ENCODE measurements around the gene LSM14A.
A peak's percentile ranks its signal among the peaks of the same experiment; 100 is the strongest.
"Not testable (repeated sequence)": the region's sequence is repeated elsewhere in the genome, so short reads cannot be mapped to it uniquely, and the experiment has no call there.

Gene LSM14A

DNA sequence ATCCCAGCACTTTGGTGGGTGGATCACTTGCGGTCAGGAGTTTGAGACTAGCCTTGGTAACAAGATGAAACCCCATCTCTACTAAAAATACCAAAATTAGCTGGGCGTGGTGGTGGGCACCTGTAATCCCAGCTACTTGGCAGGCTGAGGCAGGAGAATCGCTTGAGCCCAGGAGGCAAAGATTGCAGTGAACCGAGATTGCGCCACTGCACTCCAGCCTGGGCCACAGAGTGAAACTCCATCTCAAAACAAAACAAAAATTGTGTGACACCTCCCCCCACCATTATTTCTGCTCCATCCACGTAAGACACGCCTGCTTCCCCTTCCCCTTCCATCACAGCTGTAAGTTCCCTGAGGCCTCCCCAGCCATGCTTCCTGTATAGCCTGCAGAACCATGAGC is 13.3 kb upstream of the LSM14A start:
- DNase-seq (ENCODE audit: low read depth in 2 of 2), result not testable (repeated sequence)

DNA sequence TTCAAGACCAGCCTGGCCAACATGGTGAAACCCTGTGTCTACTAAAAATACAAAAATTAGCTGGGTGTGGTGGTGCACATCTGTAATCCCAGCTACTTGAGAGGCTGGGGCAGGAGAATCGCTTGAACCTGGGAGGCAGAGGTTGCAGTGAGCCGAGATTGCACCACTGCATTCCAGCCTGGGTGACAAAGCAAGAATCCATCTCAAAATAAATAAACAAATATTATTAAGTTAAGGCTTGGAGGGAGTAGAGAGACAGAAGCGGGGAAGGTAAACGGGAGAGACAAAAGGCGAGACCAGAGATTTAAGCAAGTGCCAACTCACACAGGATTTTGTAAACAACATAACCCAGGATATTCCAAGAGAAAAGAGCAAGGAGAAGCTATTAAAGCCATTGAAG is 12.8 kb upstream of the LSM14A start:
- not testable (repeated sequence) for DNase-seq (ENCODE audit: low read depth in 2 of 2)

DNA sequence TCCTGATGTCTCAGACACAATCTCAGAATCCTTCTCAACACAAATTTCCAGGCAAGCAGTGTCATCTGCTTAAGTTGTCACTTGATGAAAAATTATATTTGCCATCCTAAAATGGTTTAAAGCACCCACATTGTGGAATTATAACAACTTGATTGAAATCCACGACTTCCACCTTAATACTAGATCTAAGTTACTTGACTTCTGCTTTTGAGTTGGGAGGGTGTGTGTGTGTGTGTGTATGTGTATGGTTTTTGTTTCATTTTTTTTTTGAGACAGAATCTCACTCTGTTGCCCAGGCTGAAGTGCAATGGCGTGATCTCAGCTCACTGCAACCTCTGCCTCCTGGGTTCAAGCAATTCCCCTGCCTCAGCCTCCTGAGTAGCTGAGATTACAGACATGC is 10.4 kb upstream of the LSM14A start:
- DNase-seq (ENCODE audit: low read depth in 2 of 2), result not testable (repeated sequence)

DNA sequence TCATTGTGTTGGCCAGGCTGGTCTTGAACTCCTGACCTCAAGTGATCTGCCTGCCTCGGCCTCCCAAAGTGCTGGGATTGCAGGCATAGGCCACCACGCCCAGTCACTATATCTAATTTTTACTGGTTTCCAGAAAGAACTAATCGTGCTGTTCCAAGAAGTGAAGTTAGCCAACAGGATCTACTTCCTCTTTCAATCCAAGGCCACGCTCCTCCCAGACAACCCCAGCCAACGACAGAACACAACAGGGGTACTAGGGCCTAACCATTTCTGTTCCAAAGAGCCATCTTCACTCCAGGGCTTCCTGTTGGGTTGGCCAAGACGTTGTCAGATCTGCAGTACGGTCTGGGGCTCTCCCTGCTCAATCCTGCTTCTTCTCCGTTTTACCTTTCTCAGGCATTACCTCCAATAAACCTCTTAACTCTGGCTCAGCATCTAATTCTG is 7.0 kb upstream of the LSM14A start:
- DNase-seq (ENCODE audit: low read depth in 2 of 2), result no peak

DNA sequence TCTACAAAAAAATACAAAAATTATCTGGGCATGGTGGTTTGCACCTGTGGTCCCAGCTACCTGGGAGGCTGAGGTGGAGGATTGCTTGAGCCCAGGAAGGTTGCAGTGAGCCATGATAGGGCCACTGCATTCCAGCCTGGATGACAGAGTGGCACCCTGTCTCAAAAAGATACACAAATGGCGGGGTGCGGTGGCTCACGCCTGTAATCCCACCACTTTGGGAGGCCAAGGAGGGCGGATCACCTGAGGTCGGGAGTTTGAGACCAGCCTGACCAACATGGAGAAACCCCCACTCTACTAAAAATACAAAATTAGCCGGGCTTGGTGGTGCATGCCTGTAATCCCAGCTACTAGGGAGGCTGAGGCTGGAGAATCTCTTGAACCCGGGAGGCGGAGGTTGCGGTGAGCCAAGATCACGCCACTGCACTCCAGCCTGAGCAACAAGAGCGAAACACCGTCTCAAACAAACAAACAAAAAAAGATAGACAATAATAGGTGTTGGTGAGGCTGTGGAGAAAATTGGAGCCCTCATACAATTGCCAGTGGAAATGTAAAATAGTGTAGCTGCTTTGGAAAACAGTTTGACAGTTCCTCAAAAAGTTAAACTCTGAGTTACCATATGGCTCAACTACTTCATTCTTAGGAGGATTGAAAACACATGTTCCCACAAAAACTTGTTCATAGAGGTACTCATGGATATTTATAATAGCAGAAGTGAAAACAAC is 2.7 kb upstream of the LSM14A start:
- DNase-seq (ENCODE audit: low read depth in 2 of 2), result not testable (repeated sequence)

DNA sequence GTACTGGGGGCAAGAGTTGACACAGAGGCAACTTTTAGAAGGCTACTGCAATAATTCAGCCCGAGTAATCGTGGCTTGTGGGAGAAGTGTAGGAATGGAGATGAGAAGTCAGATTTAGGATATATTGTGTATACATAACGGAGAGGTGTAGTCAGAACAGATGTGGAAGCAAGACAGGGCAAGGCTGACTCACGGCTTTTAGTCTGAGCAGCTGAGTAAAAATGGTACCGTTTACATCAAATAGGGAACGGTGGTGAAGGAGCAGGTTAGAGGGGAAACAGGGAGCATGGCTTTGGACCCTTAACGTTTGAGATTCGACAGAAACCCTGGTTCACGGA is 796 bp upstream of the LSM14A start:
- peak in 1 of 2 donors; percentile 10 for DNase-seq (ENCODE audit: low read depth in 2 of 2)

DNA sequence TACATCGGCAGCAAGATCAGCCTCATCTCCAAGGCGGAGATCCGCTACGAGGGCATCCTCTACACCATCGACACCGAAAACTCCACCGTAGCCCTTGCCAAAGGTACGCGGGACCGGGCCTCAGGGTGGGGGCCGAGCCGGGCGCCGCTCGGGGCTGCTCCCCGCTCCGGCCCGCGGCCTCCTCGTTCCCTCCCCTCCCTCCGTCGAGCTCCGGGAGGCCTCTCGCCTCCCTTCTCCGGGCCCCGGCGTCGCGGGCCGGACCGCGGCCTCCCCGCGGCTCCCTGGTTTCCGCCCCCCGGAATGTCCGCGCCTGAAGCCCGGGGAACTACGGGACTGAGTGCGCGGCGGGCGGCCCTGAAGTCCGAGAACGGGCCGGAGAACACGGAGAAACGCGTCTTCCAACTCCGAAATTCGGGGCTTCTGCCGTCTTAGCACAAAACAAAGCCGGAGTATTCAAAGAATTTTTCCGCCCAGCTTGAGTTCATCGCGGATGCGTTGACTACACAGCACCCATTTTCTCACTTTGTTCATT is 423 bp downstream of the LSM14A start:
- DNase-seq (ENCODE audit: low read depth in 2 of 2), result peak in 1 of 2 donors; percentile 12

DNA sequence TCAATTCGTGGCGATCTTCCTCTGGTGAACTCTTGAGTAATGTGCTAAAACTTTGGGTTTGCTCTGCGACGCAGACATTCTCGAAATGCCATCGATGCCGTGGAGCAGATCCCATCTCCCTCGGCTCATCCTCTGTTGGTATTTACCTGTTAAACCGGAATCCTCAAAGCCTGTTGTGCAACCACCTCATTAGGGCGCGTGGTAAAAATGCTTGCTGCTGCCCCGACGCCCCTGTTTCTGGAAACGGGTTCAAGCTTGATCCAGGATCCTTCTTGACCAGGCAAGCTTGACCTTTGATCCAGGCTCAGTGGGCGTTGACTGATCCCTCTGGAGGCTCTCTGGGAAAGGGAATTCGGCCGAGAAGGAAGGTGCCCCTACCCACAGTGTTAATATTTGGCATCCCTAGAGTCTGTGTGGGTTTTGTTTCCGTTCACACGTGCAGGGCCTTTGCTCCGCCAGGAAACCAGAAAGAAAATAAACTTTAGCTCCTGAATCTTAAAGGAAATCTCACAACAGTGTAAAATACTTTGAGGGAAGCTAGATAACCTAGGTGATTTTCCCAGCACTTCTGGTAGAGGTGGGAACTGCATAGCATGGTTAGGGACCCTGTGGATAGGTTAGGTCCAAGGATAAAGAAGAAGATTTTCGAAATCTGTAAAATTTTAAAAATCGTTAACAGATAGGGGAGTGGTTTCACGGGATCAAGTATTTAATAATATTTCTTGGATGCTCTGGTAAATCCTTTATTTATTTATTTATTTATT is 1.1 kb downstream of the LSM14A start:
- no peak for DNase-seq (ENCODE audit: low read depth in 2 of 2)

DNA sequence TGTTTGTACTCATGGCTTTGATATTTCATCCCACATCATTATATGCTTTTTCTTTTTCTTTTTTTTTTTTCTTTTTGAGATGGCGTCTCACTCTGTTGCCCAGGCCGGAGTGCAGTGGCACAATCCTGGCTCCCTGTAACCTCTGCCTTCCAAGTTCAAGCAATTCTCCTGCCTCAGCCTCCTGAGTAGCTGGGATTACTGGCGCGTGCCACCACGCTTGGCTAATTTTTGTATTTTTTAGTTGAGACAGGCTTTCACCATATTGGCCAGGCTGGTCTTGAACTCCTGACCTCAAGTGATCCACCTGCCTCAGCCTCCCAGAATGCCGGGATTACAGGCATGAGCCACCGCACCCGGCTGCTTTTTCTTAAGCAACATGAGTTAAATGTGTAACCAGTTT is 2.9 kb downstream of the LSM14A start:
- DNase-seq (ENCODE audit: low read depth in 2 of 2), result not testable (repeated sequence)

DNA sequence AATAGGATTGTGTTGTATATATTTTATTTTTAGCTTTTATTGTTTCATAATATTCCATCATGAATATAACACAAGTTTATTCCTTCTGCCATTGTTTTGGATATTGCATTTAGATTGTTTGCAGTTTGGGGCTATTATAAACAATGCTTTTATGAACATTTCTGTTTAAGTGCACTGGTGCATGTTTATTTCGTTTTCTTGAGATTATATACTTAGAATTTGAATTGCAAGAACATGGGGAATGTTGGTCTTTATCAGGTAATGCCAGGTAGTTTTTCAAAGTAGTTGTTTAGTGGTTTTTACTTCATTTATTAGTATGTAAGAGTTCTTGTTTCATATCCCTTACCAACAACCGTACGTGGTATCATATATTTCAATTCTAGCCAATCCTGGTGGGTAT is 4.3 kb downstream of the LSM14A start:
- DNase-seq (ENCODE audit: low read depth in 2 of 2), result no peak

DNA sequence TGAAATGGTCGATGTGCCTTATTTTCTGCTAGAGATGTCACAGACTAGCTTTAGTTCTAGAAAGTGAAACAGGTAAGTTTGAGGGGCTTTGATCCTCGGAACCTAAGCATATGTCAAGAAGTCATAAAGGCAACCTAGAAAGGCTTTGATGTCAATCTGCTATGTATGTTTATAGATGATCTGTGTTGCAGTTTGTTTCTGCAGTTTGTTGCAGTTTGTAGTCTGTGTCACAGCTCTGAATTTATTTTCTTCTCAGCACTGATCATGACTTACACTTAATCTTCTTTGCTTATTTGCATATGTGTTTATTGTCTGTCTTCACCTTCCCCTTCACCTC is 5.9 kb downstream of the LSM14A start:
- no peak for DNase-seq (ENCODE audit: low read depth in 2 of 2)

DNA sequence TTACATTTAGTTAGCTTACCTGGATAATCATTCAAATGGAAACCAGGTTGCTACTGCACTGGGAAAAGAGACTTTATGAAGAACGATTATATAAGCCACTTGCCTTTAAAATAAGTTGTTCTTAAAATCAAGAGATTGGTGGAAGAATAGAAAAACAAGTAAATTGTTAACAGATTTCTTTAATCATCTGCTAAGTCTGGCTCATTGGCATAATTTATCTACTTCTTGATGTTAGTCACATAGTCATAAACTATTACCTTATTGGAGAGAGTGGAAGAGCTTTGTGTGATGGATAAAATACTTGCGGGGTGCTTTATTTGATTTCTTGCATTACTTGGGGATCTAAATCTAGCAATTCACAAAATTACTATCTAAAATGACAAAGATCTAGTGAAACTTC is 6.8 kb downstream of the LSM14A start:
- DNase-seq (ENCODE audit: low read depth in 2 of 2), result no peak

DNA sequence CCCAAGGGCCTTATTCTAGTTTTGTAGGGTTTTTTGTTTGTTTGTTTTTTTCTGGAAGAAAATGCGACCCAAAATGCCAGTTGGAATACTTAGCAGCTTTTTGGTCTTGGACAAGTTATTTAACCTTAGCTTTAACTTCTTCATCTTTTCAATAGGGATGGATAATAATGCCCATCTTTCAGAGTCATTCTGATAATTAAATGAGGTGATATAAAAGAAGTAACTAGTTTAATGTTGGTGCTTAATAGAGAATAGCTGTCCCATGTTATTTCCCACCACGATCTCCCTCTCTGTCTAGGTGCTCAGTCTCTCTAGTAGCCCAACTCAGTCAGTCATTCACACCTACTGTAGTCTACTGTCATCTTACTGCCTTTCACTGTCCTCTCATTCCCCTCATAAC is 8.0 kb downstream of the LSM14A start:
- DNase-seq (ENCODE audit: low read depth in 2 of 2), result no peak

DNA sequence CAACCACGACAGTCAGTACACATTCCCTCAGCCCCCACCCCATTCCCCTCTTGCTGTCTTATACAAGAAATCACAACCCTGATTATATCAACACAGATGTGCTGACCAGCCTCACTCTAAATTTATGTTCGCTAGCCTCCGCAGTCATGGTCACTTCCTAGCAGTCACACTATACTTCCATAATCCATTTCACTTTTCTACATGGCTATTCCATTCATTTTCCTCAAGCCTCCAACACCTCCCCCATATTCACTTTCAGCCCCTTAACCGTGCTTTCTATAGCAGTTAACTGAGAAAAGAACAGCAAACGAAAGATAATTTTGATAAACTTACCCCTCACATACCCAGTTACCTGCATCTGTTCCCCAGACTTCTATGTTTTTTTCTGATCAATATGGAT is 8.4 kb downstream of the LSM14A start:
- DNase-seq (ENCODE audit: low read depth in 2 of 2), result no peak

DNA sequence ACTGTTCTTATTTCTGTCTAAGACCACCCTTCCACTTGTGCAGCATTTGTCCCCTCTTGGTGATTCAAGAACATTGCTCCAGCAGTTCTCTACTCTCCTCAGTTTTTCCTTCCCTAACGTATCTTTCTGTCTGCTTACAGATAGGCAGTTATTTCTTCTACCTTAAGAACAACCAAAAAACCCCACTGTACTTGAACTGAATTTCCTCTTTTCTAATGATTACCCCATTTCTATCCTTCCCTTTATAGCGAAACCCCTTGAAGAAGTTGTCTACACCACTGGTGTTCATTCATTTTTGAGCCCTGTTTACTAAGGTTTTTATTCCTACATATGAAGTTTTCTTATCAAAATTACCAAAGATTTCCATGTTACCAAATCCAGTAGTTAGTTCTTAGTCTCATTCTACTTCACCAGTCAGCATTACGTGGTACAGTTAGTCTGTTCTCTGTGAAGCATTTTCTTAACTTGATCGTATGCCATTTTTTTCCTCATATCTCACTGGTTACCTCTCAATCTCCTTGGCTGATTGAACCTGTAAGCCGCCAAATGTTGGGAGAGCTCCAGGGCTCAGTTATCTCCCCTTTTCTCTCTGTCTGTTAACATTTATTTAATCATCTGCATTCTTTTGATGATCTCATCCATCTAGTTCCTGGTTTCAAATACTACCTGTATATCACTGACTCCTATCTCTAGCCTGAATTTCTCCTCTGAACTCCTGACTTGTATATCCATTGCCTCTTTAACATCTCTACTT is 9.0 kb downstream of the LSM14A start:
- no peak for DNase-seq (ENCODE audit: low read depth in 2 of 2)

DNA sequence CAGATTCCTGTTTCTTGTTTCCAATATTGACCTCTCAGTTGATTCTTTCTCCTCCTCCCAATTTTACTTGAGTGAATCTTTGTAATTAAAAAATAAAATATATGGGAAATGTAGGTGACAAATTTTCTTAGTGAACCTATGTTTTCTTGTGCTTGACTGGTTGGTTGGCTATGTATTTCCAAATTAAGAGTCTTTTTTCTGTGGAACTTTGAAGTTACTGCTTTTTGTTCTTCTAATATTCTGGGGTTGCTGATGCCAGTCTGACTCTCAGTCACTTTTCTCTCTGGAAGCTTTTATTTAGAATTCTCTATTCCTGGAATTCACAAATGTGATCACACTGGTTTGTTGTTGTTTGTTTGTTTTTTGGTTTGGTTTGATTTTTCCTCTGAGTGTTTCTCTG is 9.8 kb downstream of the LSM14A start:
- DNase-seq (ENCODE audit: low read depth in 2 of 2), result no peak

DNA sequence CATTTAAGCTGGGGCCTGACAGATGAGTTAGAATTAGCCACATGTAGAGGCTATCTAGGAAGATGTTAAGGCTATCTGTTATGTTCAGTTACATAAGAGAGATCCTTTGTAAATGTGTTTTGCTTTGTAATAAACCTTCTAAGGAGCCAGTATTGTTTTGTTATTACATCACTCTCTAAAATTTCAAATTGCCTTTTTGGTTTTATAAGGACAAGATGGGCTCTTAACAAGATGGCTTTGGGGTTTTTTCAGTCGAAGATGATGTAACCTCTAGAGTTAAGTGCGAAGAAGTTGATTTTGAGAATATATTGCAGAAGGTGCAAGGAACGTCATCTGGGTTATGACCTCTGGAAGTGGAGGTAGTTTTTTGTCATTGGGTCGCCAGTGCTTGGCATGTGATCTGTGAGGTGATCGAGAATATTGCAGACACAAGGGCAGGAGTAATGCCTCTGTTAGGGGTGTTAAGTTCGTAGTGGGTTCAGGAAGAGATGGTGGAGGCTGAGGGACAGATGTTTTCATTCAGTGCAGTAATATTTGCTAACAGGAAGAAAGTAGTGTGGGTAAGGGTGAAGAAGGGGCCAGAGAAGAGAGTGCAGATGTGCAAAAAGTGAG is 12.7 kb downstream of the LSM14A start:
- DNase-seq (ENCODE audit: low read depth in 2 of 2), result no peak

DNA sequence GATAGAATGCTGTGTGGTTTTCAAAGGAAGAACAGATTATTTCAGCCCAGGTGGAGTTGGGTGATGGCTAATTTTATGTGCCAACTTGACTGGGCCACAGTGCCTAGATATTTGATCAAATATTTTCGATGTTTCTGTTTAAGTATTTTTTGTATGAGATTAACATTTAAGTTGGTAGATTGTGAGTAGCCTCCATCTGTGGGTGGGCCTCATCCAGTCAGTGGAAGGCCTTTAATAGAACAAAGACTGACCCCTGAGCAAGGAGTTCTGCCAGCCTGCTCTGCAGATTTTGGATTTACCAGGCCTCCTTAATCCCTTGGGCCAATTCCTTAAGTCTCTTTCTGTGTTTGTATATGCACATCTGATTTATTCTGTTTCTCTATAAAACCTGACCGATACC is 13.9 kb downstream of the LSM14A start:
- no peak for DNase-seq (ENCODE audit: low read depth in 2 of 2)

DNA sequence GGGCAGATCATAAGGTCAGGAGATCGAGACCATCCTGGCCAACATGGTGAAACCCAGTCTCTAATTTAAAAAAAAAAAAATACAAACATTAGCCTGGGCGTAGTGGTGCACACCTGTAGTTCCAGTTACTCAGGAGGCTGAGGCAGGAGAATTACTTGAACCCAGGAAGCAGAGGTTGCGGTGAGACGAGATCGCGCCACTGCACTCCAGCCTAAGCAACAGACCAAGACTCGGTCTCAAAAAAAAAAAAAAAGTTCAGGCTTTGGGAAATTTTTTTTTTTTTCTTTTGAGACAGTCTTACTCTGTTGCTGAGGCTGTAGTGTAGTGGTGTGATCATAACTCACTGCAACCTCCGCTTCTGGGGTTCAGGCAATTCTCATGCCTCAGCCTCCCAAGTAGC is 14.7 kb downstream of the LSM14A start:
- DNase-seq (ENCODE audit: low read depth in 2 of 2), result no peak

DNA sequence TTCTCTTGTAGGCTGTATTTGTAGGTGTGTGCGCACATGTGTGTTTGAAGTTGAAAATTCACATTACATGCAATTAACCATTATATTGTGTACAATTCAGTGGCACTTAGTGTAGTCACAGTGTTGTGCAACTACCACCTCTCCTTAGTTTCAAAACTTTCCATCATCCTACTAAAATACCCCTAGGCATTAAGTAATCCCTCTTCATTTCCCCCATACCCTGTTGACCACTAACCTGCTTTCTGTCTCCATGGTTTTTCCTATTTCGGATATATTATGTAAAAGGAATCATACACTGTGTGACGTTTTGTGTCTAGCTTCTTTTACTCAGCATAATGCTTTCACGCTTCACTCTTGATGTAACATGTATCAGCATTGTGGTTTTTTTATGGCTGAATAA is 16.1 kb downstream of the LSM14A start:
- no peak for DNase-seq (ENCODE audit: low read depth in 2 of 2)

DNA sequence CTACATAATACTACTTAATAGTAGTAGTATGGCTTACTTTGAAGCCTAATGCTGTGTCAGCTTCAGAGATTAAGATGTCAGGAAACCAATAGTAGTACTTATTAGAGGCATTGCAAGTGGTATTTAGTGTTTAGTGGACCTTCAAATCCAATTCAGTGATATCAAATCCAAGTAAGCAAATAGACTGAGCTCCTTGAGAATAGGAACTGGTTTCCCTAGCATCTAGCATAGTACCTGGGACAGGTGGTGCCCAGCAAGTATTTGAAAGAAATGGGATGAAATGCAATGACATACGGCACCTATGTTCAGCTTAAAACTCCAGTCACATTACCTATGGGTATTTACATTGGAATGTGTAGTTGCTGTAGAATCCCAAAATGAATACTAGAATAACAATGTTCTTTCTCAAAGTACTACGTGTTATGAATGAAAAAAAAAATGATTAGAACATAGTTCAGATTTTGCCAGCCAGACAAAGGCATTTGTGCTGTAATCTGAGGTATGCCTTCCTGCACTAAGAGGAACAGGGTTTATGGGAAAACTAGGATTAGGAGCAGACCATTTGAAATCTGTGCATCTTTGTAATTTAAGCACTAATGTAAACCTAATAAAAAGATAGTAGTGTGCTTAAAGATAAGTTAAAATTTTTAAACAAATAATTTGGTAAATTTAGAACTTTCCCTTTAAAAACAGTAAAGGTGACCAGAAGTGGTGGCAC is 17.1 kb downstream of the LSM14A start:
- DNase-seq (ENCODE audit: low read depth in 2 of 2), result no peak

Data from stimulated activated CD4-positive, alpha-beta T cell treated with anti-CD3 and anti-CD28 coated beads, Interleukin-1b, Interleukin-23, amount 100 ng/mL, for 1 hour (primary cell).